Sigmoid colon (tissue), 7 donors: ENCODE data around the gene NR4A3. TPM values are rescaled to one million over a fixed set of nuclear protein-coding genes. Genes with fewer than 3 reads are reported as not detected.

Source experiments
- DNase-seq: peaks from one replicate; pipeline ENCODE4 v3.0.0-alpha.2; 2019
- H3K27ac ChIP-seq, 4 donors: fragments of 200-600 bp; sonication (generic); one replicate each; pipeline ENCODE4 v1.5.1; 2016 to 2019; ENCODE audit warnings: mild to moderate bottlenecking in 1 of 4
- H3K27me3 ChIP-seq, 3 donors: fragments of 200-600 bp; sonication (generic); one replicate each; pipeline ENCODE4 v1.5.1; 2019; ENCODE audit warnings: mild to moderate bottlenecking in 1 of 3
- H3K36me3 ChIP-seq, 4 donors: fragments of 200-600 bp; sonication (generic); one replicate each; pipeline ENCODE4 v1.5.1; 2016 to 2019
- H3K4me1 ChIP-seq, 4 donors: fragments of 200-600 bp; sonication (generic); one replicate each; pipeline ENCODE4 v1.5.1; 2017 to 2019
- H3K4me3 ChIP-seq, 4 donors: fragments of 200-600 bp; sonication (generic); one replicate each; pipeline ENCODE4 v1.5.1; 2017 to 2019; ENCODE audit warnings: mild to moderate bottlenecking in 2 of 4, moderate library complexity in 1 of 4
- H3K9me3 ChIP-seq, 4 donors: fragments of 200-600 bp in 3 of 4; sonication (generic) in 3 of 4; one replicate each; pipeline versions ENCODE4 v1.5.1 to v1.6.1; 2013 to 2019
- CTCF ChIP-seq, 4 experiments: fragments of 450-650 bp in 3 of 4; fragments of 200-600 bp in 1 of 4; IDR thresholded peaks; one replicate each; pipeline ENCODE4 v1.5.1; 2016 to 2019; ENCODE audit warnings: antibody characterized with exemption in 4 of 4, mild to moderate bottlenecking in 3 of 4, moderate library complexity in 2 of 4
- EP300 ChIP-seq, 4 donors: sonication (generic); formaldehyde crosslinking; IDR thresholded peaks; one replicate each; pipeline ENCODE4 v1.6.1; 2017; ENCODE audit warnings: antibody characterized with exemption in 4 of 4
- POLR2A ChIP-seq, 2 donors: fragments of 450-650 bp; IDR thresholded peaks; one replicate each; pipeline ENCODE4 v1.6.1; 2016; ENCODE audit warnings: antibody characterized with exemption in 2 of 2, mild to moderate bottlenecking in 2 of 2, moderate library complexity in 2 of 2
- POLR2AphosphoS5 ChIP-seq, 4 donors: sonication (generic); formaldehyde crosslinking; IDR thresholded peaks; one replicate each; pipeline ENCODE4 v1.6.1; 2017; ENCODE audit warnings: antibody characterized with exemption in 4 of 4
- WGBS, 2 donors: extraction: QIAGEN DNeasy Blood & Tissue Kit; methylation state at CpG; one replicate each; pipeline ENCODE4 v1.1.7; 2013; 5-methylcytosine and 5-hydroxymethylcytosine counted together
- intact Hi-C: fragments of 100-400 bp; cut with DNase I; formaldehyde crosslinking; loops from one replicate; pipeline ENCODE4 v1.15.1; 2023
- polyA plus RNA-seq, 3 donors: library from polyadenylated mRNA; stranded (reverse); fragments of 200-250 nt; gene quantifications; one replicate each; pipeline ENCODE4 v1.2.3, GENCODE V29; 2013
- total RNA-seq, 4 donors: library from RNA; depleted of rRNA; stranded (reverse); fragments of >200 nt; gene quantifications; one replicate each; pipeline ENCODE4 v1.1.0, GENCODE V29; 2016
- donor health status: healthy with polysubstance abuse.
- donor health status: Bipolar disorder and iron deficiency.
- donor health status: healthy.

The NR4A3 gene
- total and polyA plus RNA-seq, 7 donors = 1.1 to 6.4 (median 1.2) TPM

GRCh38 chr9:99787556-99787955, 34.1 kb upstream of the NR4A3 start:
- intact Hi-C loops = no loop called here
- H3K27ac ChIP-seq = no peak overlapping the region
- DNase-seq = no peak
- H3K4me3 ChIP-seq = no peak overlapping the region
- no peaks in the 10 kb centered on the region for H3K4me1 ChIP-seq
- H3K9me3 ChIP-seq = no peaks in the 10 kb centered on the region
- TF ChIP-seq EP300 (IDR thresholded peaks at IDR 0.05) (no peak), POLR2A (IDR thresholded peaks at IDR 0.05) (no peak), CTCF (IDR thresholded peaks at IDR 0.05) (no peak), POLR2AphosphoS5 (IDR thresholded peaks at IDR 0.05) (no peak)
- H3K36me3 ChIP-seq = no peaks in the 10 kb centered on the region
- no peaks in the 10 kb centered on the region for H3K27me3 ChIP-seq

GRCh38 chr9:99793528-99793927, 28.2 kb upstream of the NR4A3 start:
- Histone ChIP-seq H3K9me3 (no peaks in the 10 kb centered on the region), H3K27me3 (no peaks in the 10 kb centered on the region), H3K27ac (no peak overlapping the region), H3K4me1 (no peaks in the 10 kb centered on the region), H3K4me3 (no peak overlapping the region), H3K36me3 (no peaks in the 10 kb centered on the region)
- DNase-seq = no peak
- intact Hi-C loops = no loop called here
- TF ChIP-seq POLR2AphosphoS5 (IDR thresholded peaks at IDR 0.05) = no peak
- no peak for TF ChIP-seq EP300 (IDR thresholded peaks at IDR 0.05)
- TF ChIP-seq POLR2A (IDR thresholded peaks at IDR 0.05) = no peak
- TF ChIP-seq CTCF (IDR thresholded peaks at IDR 0.05) = no peak
- WGBS, 2 donors = 93 to 94% methylated on average over 4 of the region's 4 CpGs

- H3K36me3 ChIP-seq = no peaks in the 10 kb centered on the region
- intact Hi-C loops = no loop called here
- TF ChIP-seq POLR2A (IDR thresholded peaks at IDR 0.05) (no peak), CTCF (IDR thresholded peaks at IDR 0.05) (no peak), EP300 (IDR thresholded peaks at IDR 0.05) (no peak), POLR2AphosphoS5 (IDR thresholded peaks at IDR 0.05) (no peak)
- H3K4me3 ChIP-seq = no peak overlapping the region
- no peak for DNase-seq
- WGBS, 2 donors = 93 to 96% methylated on average over 1 of the region's 1 CpG
- H3K27ac ChIP-seq = no peak overlapping the region
- no peaks in the 10 kb centered on the region for H3K9me3 ChIP-seq
- no peaks in the 10 kb centered on the region for H3K4me1 ChIP-seq
- no peaks in the 10 kb centered on the region for H3K27me3 ChIP-seq
Observed at GRCh38 chr9:99796231-99796630, 25.5 kb upstream of the NR4A3 start.

- Histone ChIP-seq H3K4me1 (no peaks in the 10 kb centered on the region), H3K4me3 (no peak overlapping the region), H3K36me3 (no peaks in the 10 kb centered on the region), H3K9me3 (no peaks in the 10 kb centered on the region), H3K27me3 (no peaks in the 10 kb centered on the region), H3K27ac (no peak overlapping the region)
- TF ChIP-seq EP300 (IDR thresholded peaks at IDR 0.05) (no peak), CTCF (IDR thresholded peaks at IDR 0.05) (no peak)
- intact Hi-C loops = no loop called here
- WGBS, 2 donors = 95% methylated on average over 3 of the region's 3 CpGs
- no peak for DNase-seq
Observed at GRCh38 chr9:99801775-99802174, 19.9 kb upstream of the NR4A3 start.

- no peak for DNase-seq
- WGBS, 2 donors = 89 to 96% methylated on average over 2 of the region's 2 CpGs
- H3K4me1 ChIP-seq = peaks cover 0 to 9% (median 0%) of the 10 kb centered on the region in 4 donors
- no peak overlapping the region for H3K4me3 ChIP-seq
- no peaks in the 10 kb centered on the region for H3K27me3 ChIP-seq
- intact Hi-C loops = no loop called here
- H3K36me3 ChIP-seq = no peaks in the 10 kb centered on the region
- TF ChIP-seq POLR2A (IDR thresholded peaks at IDR 0.05) = no peak
- no peak for TF ChIP-seq CTCF (IDR thresholded peaks at IDR 0.05)
- TF ChIP-seq POLR2AphosphoS5 (IDR thresholded peaks at IDR 0.05) = no peak
- no peak for TF ChIP-seq EP300 (IDR thresholded peaks at IDR 0.05)
- H3K27ac ChIP-seq = no peak overlapping the region
- H3K9me3 ChIP-seq = no peaks in the 10 kb centered on the region
Observed at GRCh38 chr9:99803694-99804093, 18.0 kb upstream of the NR4A3 start.
